GM10266 (cell line): ENCODE data around the gene ATP2A3.

Experiments
- DNase-seq: peaks from one replicate; pipeline ENCODE4 v3.0.0; 2012; ENCODE audit errors: extremely low spot score
- TF ChIP-seq, protein P1 (sequence below): IDR thresholded peaks from 2 replicates; pipeline ENCODE4 v1.5.1; 2012; ENCODE audit warnings: mild to moderate bottlenecking, low read depth; ENCODE audit not compliant: control insufficient read depth, insufficient read depth; ENCODE audit errors: missing control alignments

ATP2A3 gene

DNA sequence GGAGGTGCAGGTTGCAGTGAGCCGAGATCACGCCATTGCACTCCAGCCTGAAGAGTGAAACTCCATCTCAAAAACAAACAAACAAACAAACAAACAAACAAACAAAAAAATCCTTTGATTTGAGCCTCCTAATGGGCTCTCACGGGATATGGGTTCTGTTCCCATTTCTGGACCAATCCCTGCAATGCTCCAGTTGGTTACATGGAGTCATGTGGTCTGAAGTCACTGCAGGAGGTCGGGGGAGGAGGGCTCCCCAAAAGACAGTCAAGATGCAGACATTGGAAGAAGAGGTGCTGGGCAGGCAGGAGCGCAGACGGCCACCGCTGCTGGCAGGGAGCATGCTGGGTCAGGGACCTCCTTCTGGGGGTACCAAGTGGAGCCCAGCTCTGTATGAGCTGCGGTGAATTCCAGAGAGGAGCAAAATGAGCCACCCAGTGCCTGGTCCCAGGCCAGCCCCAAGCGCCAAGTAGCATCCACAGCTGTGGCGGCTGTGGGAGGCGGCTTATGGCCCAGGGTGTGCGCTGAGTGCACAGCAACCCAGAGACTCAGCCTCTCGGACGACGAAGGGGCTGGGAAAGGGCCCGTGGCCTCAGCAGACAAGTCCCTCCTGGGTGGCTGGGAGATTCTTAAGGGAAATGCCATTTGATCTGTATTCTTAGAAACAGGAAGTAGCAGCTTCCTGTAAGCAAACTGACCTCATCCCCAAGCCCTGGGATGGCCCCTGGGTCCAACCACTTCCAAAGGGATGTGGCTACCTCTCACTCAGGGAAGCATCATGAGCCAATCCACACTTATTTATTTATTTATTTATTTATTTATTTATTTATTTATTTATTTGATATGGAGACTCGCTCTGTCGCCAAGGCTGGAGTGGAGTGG is 19.6 kb upstream of the ATP2A3 start:
- TF ChIP-seq, protein P1, sequence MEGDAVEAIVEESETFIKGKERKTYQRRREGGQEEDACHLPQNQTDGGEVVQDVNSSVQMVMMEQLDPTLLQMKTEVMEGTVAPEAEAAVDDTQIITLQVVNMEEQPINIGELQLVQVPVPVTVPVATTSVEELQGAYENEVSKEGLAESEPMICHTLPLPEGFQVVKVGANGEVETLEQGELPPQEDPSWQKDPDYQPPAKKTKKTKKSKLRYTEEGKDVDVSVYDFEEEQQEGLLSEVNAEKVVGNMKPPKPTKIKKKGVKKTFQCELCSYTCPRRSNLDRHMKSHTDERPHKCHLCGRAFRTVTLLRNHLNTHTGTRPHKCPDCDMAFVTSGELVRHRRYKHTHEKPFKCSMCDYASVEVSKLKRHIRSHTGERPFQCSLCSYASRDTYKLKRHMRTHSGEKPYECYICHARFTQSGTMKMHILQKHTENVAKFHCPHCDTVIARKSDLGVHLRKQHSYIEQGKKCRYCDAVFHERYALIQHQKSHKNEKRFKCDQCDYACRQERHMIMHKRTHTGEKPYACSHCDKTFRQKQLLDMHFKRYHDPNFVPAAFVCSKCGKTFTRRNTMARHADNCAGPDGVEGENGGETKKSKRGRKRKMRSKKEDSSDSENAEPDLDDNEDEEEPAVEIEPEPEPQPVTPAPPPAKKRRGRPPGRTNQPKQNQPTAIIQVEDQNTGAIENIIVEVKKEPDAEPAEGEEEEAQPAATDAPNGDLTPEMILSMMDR = no peak
- no peak for DNase-seq

DNA sequence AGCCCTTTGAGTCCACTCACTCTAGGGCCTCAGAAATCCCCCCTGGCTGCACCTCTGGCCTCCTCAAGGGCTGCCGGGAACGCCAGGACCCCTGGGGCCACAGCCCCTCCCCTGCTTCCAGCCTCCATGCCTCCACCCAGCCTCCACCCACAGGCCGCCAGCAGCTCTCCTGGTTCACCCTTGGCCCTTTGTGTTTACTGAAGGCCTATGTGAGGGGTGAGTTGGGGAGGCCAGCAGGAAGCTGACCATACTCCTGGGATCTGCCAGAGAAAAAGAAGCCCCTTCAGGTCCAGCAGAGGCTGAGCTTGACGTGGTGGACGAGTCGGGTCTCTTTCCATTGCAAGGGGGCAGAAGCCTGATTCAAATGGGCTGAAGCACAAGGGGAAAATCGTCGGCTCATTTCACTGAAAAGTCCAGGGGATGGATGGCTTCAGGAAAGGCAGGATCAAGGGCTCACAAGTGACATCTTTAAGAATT is 18.3 kb upstream of the ATP2A3 start:
- DNase-seq = no peak
- TF ChIP-seq, protein P1 = no peak

DNA sequence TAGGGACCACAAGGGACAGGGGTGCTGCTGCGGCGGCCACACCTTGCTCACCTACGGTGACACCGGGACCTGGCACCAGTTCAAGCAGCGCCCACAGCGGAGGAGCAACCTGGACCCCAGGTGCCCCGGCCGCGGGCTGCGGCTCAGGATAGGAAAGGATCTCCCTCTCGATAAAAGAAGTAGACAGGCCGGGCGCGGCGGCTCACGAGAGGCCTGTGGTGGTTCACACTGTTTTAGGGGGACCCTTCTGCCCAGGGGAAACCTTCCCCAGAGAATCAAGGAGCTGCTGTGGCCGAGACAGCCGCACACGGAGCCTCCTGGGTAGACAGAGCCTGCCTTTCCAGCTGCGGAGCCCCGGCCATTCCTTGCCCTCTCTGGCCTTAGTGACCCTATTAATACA is 17.9 kb upstream of the ATP2A3 start:
- TF ChIP-seq, protein P1 = no peak
- DNase-seq = no peak

DNA sequence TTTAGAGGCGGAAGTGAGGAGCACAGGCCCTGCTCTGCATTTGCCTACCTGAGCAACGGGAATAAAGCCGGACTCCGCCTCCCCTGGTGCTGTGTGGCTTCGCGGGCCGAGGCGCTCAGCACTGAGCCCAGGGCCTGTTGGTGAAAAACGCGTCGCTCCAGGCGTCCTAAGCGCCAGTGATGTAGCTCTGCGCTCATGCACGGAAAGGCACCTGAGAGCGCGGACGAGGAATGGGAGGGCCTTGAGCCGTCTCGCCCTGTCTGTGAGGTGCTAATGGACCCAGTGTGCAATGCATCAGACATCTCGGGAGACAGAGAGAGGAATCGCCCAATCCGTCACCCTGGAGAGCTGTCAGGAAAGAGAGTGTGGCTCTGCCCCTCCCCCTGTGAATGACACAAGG is 17.2 kb upstream of the ATP2A3 start:
- DNase-seq = no peak
- TF ChIP-seq, protein P1 = no peak

DNA sequence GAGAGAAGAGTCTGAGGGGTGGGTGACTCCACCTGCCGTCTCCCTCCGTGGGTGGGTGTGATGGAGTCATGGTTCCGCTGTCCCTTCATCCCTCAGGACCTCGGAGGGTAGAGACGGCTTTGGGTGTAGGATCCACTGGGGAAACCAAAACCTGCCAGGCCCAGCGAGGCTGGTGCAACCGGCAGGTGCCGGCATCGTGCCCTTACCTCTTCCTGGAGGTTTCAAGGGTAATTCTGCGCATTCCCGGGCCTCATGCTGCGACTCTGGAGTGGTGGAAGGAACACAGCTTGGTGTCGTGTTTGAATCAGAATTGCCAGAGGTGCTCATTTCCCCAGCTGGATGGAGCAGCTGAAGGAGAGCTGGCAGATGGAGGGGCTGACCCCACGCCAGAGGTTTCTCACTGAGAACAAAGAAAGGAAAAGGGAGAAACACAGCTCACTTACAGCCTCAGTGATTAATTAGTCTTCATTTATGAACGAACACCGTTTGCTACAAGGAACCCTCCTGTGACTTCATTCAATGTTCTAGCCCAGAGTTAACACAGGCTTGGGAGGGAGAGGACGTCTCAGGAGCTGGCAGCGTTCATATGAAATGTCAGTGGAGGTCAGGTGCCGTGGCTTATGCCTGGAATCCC is 16.3 kb upstream of the ATP2A3 start:
- DNase-seq = no peak
- TF ChIP-seq, protein P1 = no peak

DNA sequence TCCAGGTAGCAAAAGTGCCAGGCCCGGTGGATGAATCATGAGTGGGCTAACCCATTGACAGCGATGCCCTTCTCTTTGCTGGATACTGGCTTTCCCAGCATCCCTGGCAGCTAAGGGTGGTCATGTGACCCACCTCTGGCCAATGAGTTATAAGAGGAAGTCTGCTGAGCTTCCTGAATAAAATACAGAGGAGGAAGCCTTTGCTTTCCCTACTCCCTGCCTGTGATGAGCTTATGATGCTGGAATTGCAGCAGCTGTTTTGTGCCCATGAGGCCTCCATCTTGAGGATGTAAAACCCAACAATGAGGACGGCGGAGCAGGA is 15.0 kb upstream of the ATP2A3 start:
- TF ChIP-seq, protein P1 = no peak
- no peak for DNase-seq
